ENCODE measurements around the gene UBE2G1.

UBE2G1 gene

DNA sequence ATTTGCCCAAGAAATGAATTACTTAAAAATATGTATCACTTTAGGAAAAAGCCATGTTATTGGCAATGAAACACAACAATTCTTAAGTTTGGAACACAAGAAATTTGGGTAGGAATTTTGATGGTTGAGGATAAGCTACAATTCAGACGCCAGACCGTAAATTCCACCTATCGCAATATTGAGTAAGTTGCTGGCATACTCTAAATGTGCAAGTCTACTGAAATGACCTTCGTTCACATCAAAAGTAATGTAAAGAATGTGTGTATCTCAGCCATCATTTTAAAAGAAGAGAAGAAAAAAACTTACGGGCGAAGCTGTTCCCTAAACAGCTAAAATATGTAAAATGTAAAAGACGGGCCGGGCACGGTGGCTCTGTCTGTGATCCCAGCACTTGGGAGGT lies 33.4 kb downstream of the UBE2G1 start:
- no peak for DNase-seq

- no peak for DNase-seq
These were observed 34.0 kb downstream of the UBE2G1 start for GRCh38 chr17:4332296-4332970.

GRCh38 chr17:4331614-4332013 lies 34.9 kb downstream of the UBE2G1 start:
- no peak for DNase-seq

- no peak for DNase-seq
These were observed 36.6 kb downstream of the UBE2G1 start for GRCh38 chr17:4329838-4330237.

GRCh38 chr17:4327606-4328005 lies 38.9 kb downstream of the UBE2G1 start:
- no peak for DNase-seq

GRCh38 chr17:4326608-4327007 lies 39.9 kb downstream of the UBE2G1 start:
- no peak for DNase-seq

GRCh38 chr17:4326112-4326511 lies 40.4 kb downstream of the UBE2G1 start:
- DNase-seq = no peak

GRCh38 chr17:4324463-4324862 lies 42.0 kb downstream of the UBE2G1 start:
- DNase-seq = no peak

- DNase-seq = no peak
These were observed 47.3 kb downstream of the UBE2G1 start for GRCh38 chr17:4319221-4319620.

DNA sequence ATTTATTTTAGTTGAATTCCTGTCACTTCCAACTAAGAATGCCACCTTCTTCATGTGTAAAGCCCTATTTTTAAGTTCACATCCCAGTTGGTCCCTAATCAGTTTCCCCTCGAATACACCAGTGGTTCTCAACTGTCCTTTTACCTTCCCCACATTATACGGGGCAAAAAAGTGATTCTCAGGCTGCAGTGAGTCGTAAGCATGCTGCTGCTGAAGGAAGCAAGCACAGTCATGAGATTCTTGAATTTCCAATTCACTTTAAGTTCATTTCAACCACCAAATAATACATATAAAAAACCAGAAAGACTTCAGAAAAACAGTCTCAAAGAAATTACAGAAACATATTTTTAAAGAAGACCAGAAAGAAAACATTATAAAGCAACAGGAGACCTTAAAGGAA lies 47.9 kb downstream of the UBE2G1 start:
- no peak for DNase-seq

- no peak for DNase-seq
These were observed 48.3 kb downstream of the UBE2G1 start for GRCh38 chr17:4318186-4318585.

DNA sequence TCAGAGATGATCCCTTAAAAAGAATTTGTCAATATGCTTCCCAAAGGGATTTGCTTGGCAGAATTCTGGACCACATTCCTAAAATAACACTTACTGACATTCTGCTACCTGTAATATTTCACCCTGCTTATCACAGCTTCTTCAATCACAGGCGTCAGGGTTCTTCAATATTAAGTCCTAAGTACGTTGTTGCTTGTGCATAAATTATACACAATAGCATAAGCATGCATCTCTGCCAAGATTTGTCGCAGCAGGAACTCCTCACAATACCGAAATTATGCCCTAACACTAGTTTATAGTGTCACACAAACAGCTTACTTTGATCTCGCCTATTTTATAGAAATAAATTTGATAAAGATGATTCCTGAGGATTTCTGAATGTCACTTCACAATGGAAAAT lies 48.9 kb downstream of the UBE2G1 start:
- DNase-seq = no peak

- no peak for DNase-seq
These were observed 49.8 kb downstream of the UBE2G1 start for GRCh38 chr17:4316648-4317047.

- DNase-seq = no peak
These were observed 51.9 kb downstream of the UBE2G1 start for GRCh38 chr17:4314618-4315017.

DNA sequence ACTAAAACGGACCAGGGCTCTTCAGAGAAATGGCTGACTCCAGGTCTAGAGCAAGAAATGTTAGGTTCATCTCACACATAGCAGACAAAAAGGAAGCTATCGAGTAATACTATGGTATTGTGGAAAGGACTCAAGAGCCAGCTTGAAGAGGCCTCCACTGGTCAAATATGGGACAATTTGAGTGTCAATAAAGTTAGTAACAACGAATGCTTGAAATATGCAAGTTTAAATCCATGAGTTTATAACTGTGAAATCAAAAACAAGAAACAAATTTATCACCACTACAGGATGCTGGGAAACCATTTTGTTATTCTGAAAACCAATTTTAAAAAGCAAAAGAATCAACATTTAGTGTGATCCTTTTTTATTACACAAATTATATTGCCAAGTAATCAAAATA lies 52.3 kb downstream of the UBE2G1 start:
- DNase-seq = no peak

DNA sequence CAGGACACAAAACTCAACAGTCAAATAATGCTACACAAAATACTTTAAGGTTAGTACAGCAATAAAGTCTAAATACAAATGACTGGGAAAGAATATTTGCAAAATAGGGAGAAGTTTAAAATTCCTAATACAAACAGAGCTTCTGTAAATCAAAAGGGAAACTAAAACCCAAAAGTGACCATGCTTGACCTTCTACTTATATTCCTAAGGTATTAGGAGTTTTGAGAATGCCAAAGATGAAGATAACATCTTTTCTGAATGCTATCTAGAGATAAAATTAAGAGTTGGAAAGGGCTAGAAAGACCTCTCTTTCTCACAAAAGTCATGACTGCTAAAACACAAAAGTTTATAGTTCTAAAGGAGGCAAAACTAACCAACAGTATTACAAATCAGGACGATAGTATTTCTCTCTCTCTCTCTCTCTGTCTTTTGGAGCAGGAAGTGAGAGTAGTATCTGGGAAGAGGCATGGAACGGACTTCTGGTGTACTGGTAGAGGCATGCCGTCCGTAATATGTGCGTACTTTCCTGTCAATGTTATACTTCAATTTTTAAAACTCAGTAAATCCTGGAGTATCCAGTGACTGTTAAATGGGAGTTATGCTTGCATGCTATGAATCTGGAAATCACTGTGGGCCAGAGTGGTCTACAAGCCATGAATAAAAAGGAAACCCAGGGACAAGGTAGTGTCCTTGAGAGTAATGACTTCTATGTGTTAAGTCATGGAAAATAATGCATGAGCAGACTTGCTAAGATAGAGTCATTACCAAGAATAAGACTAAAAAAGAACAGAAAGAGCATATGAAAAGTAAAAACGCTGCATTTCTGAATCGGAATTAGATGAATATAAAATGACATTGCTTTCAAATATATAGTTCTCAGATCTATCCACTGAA lies 53.0 kb downstream of the UBE2G1 start:
- no peak for DNase-seq

- DNase-seq = no peak
These were observed 56.0 kb downstream of the UBE2G1 start for GRCh38 chr17:4310354-4311060.

GRCh38 chr17:4309897-4310296 lies 56.6 kb downstream of the UBE2G1 start:
- DNase-seq = no peak

DNA sequence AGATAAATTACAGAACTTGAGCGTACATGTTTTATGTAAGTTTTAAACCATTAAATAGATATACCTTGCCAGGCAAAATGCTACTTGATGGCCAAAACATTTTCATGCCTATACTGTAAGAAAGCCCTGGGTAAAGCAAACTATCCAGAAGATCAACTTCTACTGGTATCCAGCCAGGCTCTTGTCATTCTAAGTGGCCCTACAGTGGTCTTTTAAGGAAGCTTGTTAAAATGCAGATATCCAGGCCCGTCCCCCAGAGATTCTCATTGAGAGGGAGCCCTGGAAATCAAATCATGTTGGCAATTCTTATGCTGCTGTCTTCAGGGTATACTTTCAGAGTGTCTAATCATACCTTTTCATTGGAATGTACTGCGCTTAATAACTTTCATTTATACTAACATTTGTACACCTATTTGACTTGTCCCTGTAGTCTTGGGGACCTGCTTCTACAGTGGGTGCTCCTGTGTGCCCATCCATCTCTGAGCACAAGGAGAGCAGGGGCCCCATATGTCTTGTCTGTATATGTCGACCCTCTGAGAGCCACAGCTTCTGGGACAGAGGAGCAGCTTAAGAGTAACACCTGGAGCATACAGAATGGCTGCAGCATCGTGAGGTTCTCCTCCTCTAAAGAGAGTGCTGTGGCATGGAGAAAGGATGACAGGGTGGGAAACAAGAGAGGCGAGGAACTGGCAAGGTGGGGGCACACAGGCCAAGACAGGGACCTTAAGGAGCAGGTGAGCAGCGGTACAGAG lies 59.1 kb downstream of the UBE2G1 start:
- DNase-seq = no peak

GRCh38 chr17:4305224-4305623 lies 61.3 kb downstream of the UBE2G1 start:
- DNase-seq = no peak

DNA sequence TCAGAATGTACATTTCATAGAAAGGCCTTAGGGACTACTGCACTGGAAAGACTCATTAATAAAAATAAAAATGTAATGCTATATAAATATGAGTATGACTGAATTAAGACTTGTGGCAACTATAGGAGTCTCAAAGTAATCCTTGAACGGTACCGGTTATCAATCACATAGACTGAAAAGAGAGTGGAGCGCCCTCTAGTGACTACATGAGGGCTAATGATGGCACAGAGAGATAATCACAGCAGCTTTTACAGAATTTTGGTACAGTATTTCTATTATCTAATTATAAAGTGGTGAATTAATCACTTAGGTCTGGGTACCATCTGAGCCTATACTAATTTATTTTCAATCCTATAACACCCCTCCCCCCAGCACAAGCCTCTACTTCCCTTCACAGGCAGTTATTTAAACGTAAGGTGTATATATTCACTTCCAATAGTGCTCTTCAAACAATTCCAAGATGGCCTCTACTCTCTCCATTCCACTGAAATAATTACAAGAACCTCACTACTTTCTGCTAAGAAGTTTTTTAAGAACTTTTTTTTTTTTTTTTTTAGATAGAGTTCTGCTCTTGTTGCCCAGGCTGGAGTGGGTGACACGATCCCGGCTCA lies 62.0 kb downstream of the UBE2G1 start:
- peak; percentile 6 for DNase-seq

DNA sequence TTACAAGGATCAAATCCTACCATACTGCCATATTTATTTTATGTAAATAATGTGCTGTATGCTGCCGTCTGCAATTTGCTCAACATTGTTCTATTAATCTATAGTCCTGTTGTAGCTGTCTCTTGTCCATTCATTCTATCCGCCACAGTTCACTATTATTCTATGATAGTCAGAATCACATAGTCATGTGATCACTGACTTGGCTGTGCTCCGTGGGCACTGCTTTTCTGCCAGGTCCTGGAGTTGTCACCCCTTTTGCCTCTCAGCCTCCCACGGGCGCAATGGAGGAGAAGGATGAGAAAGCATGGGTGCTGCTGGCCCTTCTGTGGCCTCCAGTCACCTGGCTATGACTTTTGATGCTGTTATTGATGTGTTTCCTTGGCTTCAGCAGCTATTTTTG lies 65.4 kb downstream of the UBE2G1 start:
- DNase-seq = no peak

- DNase-seq = no peak
These were observed 69.1 kb downstream of the UBE2G1 start for GRCh38 chr17:4297351-4297750.
